ENCODE measurements around the gene GBA2.

- TF ChIP-seq EZH2 (IDR thresholded peaks at IDR 0.05; ENCODE audit: borderline replicate concordance) (no peak), CTCF (IDR thresholded peaks at IDR 0.05; ENCODE audit: poor library complexity) (no peak)
Observed at GRCh38 chr9:35688558-35689541, 60.2 kb downstream of the GBA2 start.
